Astrocyte (in vitro differentiated cells and primary cell): ENCODE data around the gene APOB. TPM values are rescaled to one million over a fixed set of nuclear protein-coding genes. Genes with fewer than 3 reads are reported as not detected.

Experiments used
- DNase-seq: peaks from one replicate; pipeline ENCODE4 v3.0.0-alpha.2; 2010; ENCODE audit warnings: low read depth
- FAIRE-seq: peaks from 2 replicates; lab custom pipeline; 2011; peaks lifted over from hg19 to GRCh38; lab: Jason Lieb, UNC
- H2AFZ ChIP-seq: 2 replicates; pipeline ENCODE4 v1.6.0; 2012; ENCODE audit warnings: low read depth, low read length, inconsistent platforms
- H3K27ac ChIP-seq: 2 replicates; pipeline ENCODE4 v1.5.1; 2011; ENCODE audit warnings: low read depth, low read length, inconsistent platforms
- H3K27me3 ChIP-seq: 2 replicates; pipeline ENCODE4 v1.6.0; 2011; ENCODE audit warnings: low read length, inconsistent platforms; ENCODE audit not compliant: insufficient read depth
- H3K36me3 ChIP-seq: 2 replicates; pipeline ENCODE4 v1.5.1; 2011; ENCODE audit warnings: low read length, inconsistent platforms; ENCODE audit not compliant: insufficient read depth
- H3K4me1 ChIP-seq: 2 replicates; pipeline ENCODE4 v1.5.1; 2011; ENCODE audit warnings: low read length, inconsistent platforms; ENCODE audit not compliant: insufficient read depth
- H3K4me2 ChIP-seq: 2 replicates; pipeline ENCODE4 v1.6.0; 2012; ENCODE audit warnings: low read length, inconsistent platforms
- H3K4me3 ChIP-seq: 2 replicates; pipeline ENCODE4 v1.5.1; 2011; ENCODE audit warnings: low read depth, mild to moderate bottlenecking, low read length, inconsistent platforms; ENCODE audit not compliant: insufficient read depth
- H3K79me2 ChIP-seq: 2 replicates; pipeline ENCODE4 v1.6.0; 2012; ENCODE audit warnings: mild to moderate bottlenecking, low read length, inconsistent platforms; ENCODE audit not compliant: insufficient read depth
- H3K9ac ChIP-seq: 2 replicates; pipeline ENCODE4 v1.6.0; 2012; ENCODE audit warnings: mild to moderate bottlenecking, low read length, inconsistent platforms
- H3K9me3 ChIP-seq: 2 replicates; pipeline ENCODE4 v1.5.1; 2012; ENCODE audit warnings: low read depth, mild to moderate bottlenecking, low read length, inconsistent platforms; ENCODE audit not compliant: insufficient read depth
- H4K20me1 ChIP-seq: 2 replicates; pipeline ENCODE4 v1.6.0; 2012; ENCODE audit warnings: low read length, inconsistent platforms; ENCODE audit not compliant: insufficient read depth
- H3K27ac Mint-ChIP-seq: one replicate; pipeline ENCODE4 v1.8.0; 2021; ENCODE audit warnings: mild to moderate bottlenecking, mixed read lengths; ENCODE audit not compliant: unreplicated experiment
- H3K27me3 Mint-ChIP-seq: one replicate; pipeline ENCODE4 v1.8.0; 2021; ENCODE audit warnings: low read depth, mixed read lengths; ENCODE audit not compliant: unreplicated experiment
- H3K36me3 Mint-ChIP-seq: one replicate; pipeline ENCODE4 v1.8.0; 2021; ENCODE audit warnings: low read depth, mixed read lengths; ENCODE audit not compliant: unreplicated experiment
- H3K4me1 Mint-ChIP-seq: one replicate; pipeline ENCODE4 v1.8.0; 2021; ENCODE audit warnings: low read depth, mixed read lengths; ENCODE audit not compliant: unreplicated experiment
- H3K4me3 Mint-ChIP-seq: one replicate; pipeline ENCODE4 v1.8.0; 2021; ENCODE audit warnings: mild to moderate bottlenecking, moderate library complexity, mixed read lengths; ENCODE audit not compliant: unreplicated experiment
- H3K9me3 Mint-ChIP-seq: one replicate; pipeline ENCODE4 v1.8.0; 2021; ENCODE audit warnings: mild to moderate bottlenecking, mixed read lengths; ENCODE audit not compliant: unreplicated experiment
- EZH2 ChIP-seq: IDR thresholded peaks from 2 replicates; pipeline ENCODE4 v1.6.1; 2012; ENCODE audit warnings: mild to moderate bottlenecking, low read length, inconsistent platforms; ENCODE audit not compliant: insufficient read depth
- total RNA-seq: library from RNA; stranded (reverse); gene quantifications from 2 replicates; pipeline ENCODE4 v1.2.1, GENCODE V29; 2021
- TF ChIP-seq, protein P1 (sequence below): IDR thresholded peaks from 2 replicates; pipeline ENCODE4 v1.5.1; 2011; ENCODE audit warnings: low read depth, mild to moderate bottlenecking, inconsistent platforms, low read length, moderate library complexity; ENCODE audit not compliant: insufficient read depth

The APOB gene
- total RNA-seq, 1 donor from 2014 or later, result 0.05 TPM

DNA sequence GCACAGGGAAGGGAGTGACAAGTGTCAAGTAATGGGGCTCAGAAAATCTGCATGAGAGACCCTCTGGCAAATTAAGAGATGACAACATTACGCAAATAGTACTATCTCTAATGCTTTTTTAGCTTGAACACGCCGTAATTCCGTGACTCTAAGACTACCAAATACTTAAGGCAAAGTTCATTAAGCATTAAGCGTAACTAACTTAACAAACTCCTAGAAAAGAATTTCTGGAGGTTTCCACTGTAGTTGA lies 1.2 kb downstream of the APOB start:
- FAIRE-seq (no peak), DNase-seq (no peak)
- Histone ChIP-seq H3K4me3 (no peak overlapping the region), H2AFZ (no peak overlapping the region), H3K4me1 (no peaks in the 10 kb centered on the region), H3K36me3 (no peaks in the 10 kb centered on the region), H3K79me2 (no peaks in the 10 kb centered on the region), H3K9me3 (no peaks in the 10 kb centered on the region), H3K27ac (no peak overlapping the region), H3K27me3 (peaks cover 4% of the 10 kb centered on the region), H3K9ac (no peak overlapping the region), H4K20me1 (no peaks in the 10 kb centered on the region), H3K4me2 (no peak overlapping the region)
- no peak for TF ChIP-seq EZH2
- TF ChIP-seq, protein P1, sequence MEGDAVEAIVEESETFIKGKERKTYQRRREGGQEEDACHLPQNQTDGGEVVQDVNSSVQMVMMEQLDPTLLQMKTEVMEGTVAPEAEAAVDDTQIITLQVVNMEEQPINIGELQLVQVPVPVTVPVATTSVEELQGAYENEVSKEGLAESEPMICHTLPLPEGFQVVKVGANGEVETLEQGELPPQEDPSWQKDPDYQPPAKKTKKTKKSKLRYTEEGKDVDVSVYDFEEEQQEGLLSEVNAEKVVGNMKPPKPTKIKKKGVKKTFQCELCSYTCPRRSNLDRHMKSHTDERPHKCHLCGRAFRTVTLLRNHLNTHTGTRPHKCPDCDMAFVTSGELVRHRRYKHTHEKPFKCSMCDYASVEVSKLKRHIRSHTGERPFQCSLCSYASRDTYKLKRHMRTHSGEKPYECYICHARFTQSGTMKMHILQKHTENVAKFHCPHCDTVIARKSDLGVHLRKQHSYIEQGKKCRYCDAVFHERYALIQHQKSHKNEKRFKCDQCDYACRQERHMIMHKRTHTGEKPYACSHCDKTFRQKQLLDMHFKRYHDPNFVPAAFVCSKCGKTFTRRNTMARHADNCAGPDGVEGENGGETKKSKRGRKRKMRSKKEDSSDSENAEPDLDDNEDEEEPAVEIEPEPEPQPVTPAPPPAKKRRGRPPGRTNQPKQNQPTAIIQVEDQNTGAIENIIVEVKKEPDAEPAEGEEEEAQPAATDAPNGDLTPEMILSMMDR, result no peak
- Mint-ChIP-seq H3K36me3 (no peaks in the 10 kb centered on the region), H3K4me1 (peaks cover 6% of the 10 kb centered on the region), H3K9me3 (peaks cover 2% of the 10 kb centered on the region), H3K4me3 (no peak overlapping the region), H3K27ac (no peak overlapping the region), H3K27me3 (peaks cover 48% of the 10 kb centered on the region)

DNA sequence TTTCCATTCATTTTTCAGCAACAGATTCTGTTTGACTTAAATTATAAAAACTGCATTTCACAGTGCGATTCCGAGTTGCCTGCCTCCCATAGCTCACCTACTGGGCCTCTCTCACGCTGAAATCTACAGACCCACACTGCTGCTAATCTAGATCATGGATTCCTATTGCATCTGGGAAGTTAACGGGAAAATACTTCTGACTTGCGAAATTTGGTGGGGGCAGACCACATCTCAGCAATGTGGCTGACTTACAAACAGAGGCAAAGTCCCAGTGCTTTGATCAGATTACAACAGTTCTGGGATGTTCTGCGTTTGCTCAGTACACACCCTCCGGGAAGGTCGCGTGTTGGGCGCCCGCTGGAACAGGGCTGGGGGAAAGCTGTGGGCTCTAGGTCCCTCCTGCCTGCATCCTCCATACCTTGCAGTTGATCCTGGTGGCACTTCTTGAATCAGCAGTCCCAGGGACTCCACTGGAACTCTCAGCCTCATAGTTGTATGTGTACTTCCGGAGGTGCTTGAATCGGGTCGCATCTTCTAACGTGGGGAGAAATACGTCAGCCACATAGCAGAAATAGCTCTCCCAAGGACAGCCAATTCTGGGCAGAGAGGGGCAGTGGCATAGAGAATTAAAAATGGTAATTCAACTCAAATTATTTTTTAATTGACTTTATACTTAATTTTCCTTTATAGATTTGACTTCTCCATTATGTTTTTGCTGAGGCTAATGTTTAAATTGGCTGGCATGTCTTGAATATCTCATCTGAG lies 1.7 kb downstream of the APOB start:
- Mint-ChIP-seq H3K4me3 (no peak overlapping the region), H3K4me1 (peaks cover 5% of the 10 kb centered on the region), H3K27me3 (peaks cover 47% of the 10 kb centered on the region), H3K9me3 (peaks cover 2% of the 10 kb centered on the region), H3K27ac (no peak overlapping the region), H3K36me3 (no peaks in the 10 kb centered on the region)
- Histone ChIP-seq H3K9ac (no peak overlapping the region), H3K27me3 (peaks cover 4% of the 10 kb centered on the region), H3K4me1 (no peaks in the 10 kb centered on the region), H3K4me3 (no peak overlapping the region), H3K36me3 (no peaks in the 10 kb centered on the region), H3K9me3 (no peaks in the 10 kb centered on the region), H4K20me1 (no peaks in the 10 kb centered on the region), H2AFZ (no peak overlapping the region), H3K4me2 (no peak overlapping the region), H3K27ac (no peak overlapping the region), H3K79me2 (no peaks in the 10 kb centered on the region)
- no peak for DNase-seq
- no peak for TF ChIP-seq EZH2
- TF ChIP-seq, protein P1, result no peak
- no peak for FAIRE-seq

DNA sequence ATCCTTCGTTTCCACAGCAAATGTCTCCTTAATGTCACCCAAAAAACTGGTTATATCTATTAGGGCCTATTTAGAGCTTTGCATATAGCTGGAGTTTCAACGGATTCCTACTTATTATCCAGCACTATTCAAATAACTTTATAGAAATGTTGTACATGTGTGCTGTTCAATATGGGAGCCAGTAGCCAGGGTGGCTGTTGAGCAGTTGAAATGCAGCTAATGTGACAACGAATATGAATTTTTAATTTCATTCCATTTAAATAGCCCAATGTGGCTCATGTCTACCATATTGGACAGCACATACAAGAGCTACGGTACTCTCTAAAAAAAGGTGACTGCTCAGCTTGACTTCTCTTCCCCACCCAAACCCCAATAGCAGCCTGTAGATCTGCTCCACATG lies 2.4 kb downstream of the APOB start:
- Histone ChIP-seq H3K36me3 (no peaks in the 10 kb centered on the region), H3K27ac (no peak overlapping the region), H3K9me3 (no peaks in the 10 kb centered on the region), H3K9ac (no peak overlapping the region), H2AFZ (no peak overlapping the region), H3K79me2 (no peaks in the 10 kb centered on the region), H4K20me1 (no peaks in the 10 kb centered on the region), H3K4me3 (no peak overlapping the region), H3K4me2 (no peak overlapping the region), H3K27me3 (peaks cover 4% of the 10 kb centered on the region), H3K4me1 (no peaks in the 10 kb centered on the region)
- H3K9me3 Mint-ChIP-seq, result peaks cover 2% of the 10 kb centered on the region
- no peaks in the 10 kb centered on the region for H3K36me3 Mint-ChIP-seq
- peaks cover 50% of the 10 kb centered on the region for H3K27me3 Mint-ChIP-seq
- no peak overlapping the region for H3K27ac Mint-ChIP-seq
- no peak for DNase-seq
- peaks cover 3% of the 10 kb centered on the region for H3K4me1 Mint-ChIP-seq
- no peak overlapping the region for H3K4me3 Mint-ChIP-seq
- TF ChIP-seq EZH2, result no peak
- TF ChIP-seq, protein P1, result no peak
- no peak for FAIRE-seq
